B cell (primary cell): Measurements from ENCODE around the gene WDR48.

Experiments used
- EZH2 ChIP-seq: IDR thresholded peaks from 2 replicates; pipeline ENCODE4 v1.6.1; 2012; ENCODE audit warnings: borderline replicate concordance, low read depth, mild to moderate bottlenecking, moderate library complexity, low read length; ENCODE audit not compliant: insufficient read depth, poor library complexity, severe bottlenecking
- TF ChIP-seq, protein P1 (sequence below): fragments of 200-600 bp; IDR thresholded peaks from one replicate; pipeline ENCODE4 v1.8.0; 2022; ENCODE audit warnings: antibody characterized with exemption, mild to moderate bottlenecking

DNA sequence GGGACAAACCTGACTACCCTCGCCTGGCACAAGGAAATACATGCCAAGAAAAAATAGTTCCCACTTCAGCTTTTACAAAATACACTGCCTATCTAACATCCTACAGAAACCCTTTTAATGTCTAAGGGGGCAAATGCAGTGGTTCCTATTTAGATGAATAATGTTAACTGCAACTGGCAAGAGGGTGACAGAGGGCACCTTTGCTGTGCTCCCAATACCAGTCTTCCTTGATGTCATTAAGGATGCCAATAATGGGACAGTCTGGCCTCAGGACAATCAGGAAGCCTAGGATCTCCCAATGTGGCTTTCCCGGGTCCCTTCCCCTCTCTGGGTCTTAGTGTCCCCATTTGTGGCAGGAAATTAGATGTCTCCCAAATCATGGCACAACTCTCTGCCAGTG, 87.6 kb downstream of the WDR48 start:
- TF ChIP-seq, protein P1, sequence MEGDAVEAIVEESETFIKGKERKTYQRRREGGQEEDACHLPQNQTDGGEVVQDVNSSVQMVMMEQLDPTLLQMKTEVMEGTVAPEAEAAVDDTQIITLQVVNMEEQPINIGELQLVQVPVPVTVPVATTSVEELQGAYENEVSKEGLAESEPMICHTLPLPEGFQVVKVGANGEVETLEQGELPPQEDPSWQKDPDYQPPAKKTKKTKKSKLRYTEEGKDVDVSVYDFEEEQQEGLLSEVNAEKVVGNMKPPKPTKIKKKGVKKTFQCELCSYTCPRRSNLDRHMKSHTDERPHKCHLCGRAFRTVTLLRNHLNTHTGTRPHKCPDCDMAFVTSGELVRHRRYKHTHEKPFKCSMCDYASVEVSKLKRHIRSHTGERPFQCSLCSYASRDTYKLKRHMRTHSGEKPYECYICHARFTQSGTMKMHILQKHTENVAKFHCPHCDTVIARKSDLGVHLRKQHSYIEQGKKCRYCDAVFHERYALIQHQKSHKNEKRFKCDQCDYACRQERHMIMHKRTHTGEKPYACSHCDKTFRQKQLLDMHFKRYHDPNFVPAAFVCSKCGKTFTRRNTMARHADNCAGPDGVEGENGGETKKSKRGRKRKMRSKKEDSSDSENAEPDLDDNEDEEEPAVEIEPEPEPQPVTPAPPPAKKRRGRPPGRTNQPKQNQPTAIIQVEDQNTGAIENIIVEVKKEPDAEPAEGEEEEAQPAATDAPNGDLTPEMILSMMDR: no peak
- no peak for TF ChIP-seq EZH2
